ENCODE measurements around the gene LDLRAD2.

DNA sequence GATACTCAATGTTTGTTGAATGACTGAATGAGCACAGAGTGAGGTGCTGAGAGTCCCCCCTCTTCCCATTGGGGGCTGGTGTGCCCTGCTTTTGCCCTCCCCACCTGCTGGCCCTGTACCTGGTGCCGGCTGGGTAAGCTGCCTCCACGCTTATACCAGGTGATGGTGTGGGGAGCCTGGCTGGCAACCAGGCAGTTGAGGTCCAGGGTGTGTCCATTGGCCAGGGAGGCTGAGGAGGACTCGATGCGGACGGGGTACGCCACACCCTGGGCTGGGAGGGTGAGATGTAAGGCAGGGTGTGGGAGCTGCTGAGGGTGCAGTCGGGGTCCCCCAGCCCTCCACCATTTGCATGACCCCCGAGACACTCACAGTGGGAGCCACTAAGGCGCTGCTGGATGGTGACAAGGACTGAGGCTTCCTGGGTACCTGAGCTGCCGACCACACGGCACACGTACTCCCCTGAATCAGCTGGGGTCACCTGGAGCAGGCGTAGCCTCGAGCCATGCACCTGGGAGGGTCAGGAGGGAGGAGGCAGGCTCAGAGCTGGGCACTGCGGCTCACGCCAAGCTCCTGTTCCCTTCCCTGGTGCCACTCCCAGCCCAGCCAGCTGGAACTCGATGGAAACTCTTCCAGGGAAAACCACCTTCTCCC lies 36.6 kb downstream of the LDLRAD2 start:
- TF ChIP-seq CTCF (conservative IDR thresholded peaks at IDR 0.05; ENCODE audit: low read length), result no peak
- no peak for TF ChIP-seq EZH2phosphoT487 (IDR thresholded peaks at IDR 0.05; ENCODE audit: borderline replicate concordance)

Data from Loucy (cell line).